HG03095 (cell line): Measurements from ENCODE around the gene C1orf174.

Source experiments
- ATAC-seq: cut with Tn5 transposase; IDR thresholded peaks from one replicate; pipeline ENCODE4 v1.9.1; 2021; ENCODE audit warnings: moderate library complexity; ENCODE audit not compliant: unreplicated experiment

Gene C1orf174

DNA sequence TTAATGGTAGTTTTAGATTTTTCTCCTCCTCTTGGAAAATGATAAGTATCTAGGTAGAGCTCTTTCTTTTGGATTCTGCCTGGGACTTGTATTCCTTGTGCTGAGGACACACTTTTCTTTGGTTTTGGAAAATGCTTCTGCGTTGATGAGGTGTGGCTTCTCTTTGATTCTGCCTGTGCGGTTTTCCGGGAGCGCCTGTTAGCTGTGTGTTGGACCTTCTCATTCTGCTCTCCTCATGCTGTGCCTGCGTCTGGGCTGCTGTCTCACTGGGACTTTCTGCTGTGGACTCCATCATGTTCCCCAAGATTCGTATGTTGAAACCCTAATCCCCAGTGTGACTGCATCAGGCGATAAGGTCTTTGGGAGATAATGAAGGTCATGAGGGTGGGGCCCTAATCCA, 21.0 kb downstream of the C1orf174 start:
- no peak for ATAC-seq

DNA sequence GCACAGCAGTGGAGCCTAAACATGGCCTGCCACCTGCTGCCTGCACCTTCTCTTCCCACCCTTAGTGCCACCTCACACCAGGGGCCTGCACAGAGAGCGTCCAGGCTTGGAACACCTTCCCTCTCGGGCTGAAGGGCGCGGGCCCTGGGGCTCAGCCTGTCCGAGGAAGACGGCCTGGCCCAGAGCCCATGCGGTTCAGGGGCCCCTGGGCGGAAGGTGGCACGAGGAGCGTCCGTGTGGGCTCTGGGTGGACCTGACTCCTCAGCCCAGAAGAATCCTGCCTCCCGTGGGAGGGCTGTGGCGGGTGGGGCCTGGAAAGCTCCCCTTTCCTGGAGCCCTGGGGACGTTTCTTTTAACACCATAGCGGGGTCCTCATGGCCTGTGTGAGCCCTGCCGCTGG, 23.4 kb downstream of the C1orf174 start:
- ATAC-seq, result no peak

DNA sequence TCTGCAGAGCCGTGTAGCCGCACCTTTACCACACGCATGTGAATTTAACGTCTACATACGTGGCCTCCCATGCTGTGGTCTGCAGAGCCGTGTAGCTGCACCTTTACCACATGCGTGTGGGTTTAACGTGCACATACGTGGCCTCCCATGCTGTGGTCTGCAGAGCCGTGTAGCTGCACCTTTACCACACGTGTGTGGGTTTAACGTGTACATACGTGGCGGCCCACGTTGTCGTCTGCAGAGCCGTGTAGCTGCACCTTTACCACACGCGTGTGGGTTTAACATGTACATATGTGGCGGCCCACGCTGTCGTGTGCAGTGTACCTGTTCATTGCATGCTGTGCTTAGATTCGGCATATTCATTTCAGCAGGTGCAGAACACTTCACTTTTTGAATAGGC, 25.3 kb downstream of the C1orf174 start:
- ATAC-seq, result no peak

DNA sequence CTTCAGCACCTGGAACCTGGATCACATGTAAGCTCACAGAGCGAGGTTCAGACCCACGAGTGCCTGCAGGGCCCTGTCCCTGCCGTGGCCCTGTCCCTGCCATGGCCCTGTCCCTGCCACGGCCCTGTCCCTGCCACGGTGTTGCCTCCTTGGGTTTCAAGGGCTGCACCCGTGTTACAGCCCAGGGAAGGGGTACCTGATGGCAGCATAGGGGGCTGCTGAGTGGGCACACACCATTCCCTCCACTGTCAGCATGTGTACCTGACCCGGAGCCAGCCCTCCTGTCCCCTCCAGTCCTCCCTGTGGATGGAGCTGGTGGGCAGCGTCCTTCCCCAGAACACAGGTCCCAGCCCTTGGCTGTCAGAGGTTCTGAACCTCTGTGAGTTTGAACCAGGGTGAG, 27.5 kb downstream of the C1orf174 start:
- no peak for ATAC-seq

DNA sequence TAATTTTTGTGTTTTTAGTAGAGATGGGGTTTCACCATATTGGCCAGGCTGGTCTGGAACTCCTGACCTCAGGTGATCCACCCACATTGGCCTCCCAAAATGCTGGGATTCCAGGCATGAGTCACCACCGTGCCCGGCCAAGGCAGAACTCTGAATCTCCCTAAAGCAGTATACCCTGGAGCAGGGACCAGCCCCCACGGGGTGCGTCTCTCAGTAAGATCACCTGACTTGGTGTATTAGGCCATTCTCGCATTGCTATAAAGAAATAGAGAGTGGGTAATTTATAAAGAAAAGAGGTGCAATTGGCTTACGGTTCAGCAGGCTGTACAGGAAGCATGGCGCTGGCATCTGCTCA, 28.6 kb downstream of the C1orf174 start:
- no peak for ATAC-seq

DNA sequence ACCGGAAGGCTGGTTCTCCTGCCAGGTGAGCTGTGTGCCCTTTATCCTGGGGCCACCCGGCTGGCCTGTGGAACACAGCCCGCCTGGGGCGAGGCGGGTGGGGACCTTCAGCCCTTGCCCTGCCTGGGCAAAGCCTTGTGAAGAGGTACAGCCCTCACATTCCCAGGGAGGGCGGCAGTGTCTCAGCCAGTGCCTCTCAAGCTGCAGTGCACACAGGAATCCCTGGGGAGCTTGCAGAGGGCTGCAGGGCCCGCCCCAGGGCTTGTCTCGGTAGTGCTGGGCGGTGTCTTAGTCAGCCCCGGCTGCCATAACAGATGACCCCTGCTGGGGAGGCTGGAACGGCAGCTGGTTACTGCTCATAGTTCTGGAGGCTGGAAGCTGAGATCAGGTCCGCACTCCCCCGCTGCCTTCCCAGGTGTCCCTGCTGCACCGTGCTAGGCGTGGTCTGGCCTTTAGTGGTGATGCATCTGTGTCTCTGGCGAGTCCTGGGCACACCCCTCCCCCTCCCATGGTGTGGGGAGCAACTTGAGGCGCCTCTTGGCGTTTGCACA, 30.2 kb downstream of the C1orf174 start:
- no peak for ATAC-seq

DNA sequence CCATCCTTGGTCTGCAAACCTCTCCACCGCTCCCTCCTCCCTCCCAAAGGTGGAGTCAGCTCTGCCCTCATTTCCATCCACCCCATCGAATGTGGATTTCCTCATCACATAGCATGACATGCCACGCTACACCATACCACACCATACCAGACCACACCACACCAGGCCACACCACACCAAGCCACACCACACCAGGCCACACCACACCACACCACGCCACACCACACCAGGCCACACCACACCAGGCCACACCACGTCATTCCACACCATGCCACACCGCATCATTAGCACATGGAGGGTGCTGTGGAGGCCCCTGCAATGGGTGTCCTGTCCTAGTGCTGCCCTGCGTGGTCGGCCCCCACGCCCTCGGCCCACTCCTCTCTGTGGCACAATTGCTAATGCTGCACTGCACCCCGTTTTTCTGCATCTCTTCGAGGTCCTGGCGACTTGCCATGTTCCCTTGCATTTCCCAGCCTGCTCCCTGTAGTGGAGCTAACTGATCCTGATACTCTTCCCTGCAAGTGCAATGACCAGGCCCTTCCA, 31.5 kb downstream of the C1orf174 start:
- ATAC-seq, result no peak

DNA sequence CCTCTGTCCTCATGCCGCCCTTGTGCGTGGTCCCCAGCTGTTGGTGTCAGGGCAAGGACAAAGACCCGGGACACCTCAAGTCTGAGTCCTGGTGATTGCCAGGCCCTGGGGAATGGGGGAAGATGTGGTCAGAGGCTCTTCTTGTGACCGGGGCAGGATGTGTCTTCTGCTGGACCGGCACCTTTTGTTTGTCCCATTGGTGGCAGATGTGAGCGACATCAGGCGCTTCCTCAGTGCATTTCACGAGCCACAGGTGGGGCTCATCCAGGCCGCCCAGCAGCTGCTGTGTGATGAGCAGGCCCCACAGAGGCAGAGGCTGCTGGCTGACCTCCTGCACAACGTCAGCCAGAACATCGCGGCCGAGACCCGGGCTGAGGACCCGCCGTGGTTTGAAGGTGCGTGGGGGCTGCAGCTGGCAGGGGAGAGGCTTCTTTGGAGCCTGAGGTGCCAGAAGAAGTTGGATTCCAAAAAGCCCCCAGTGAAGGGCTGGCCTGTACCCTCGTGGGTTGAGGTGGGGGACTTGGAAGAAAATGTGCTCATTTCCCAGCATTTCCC, 34.4 kb downstream of the C1orf174 start:
- ATAC-seq, result no peak

DNA sequence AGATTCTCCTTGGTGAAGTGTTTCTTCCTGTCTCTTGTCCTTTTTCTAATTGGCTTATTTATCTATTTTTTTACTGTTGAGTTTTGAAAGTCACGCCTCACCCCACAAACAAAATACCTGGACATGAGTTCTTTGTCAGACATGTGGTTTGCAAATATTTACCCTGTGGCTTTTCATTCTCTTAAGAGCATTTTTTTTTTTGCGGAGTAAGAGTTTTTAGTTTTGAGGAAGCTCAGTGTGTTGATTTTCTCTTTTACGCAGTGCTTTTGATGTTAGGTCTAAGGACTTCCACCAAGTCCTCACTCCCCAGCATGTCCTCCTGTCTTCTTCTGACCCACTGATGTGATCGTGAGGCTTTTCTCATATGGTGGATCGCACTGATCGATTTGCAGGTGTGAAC, 35.2 kb downstream of the C1orf174 start:
- no peak for ATAC-seq

DNA sequence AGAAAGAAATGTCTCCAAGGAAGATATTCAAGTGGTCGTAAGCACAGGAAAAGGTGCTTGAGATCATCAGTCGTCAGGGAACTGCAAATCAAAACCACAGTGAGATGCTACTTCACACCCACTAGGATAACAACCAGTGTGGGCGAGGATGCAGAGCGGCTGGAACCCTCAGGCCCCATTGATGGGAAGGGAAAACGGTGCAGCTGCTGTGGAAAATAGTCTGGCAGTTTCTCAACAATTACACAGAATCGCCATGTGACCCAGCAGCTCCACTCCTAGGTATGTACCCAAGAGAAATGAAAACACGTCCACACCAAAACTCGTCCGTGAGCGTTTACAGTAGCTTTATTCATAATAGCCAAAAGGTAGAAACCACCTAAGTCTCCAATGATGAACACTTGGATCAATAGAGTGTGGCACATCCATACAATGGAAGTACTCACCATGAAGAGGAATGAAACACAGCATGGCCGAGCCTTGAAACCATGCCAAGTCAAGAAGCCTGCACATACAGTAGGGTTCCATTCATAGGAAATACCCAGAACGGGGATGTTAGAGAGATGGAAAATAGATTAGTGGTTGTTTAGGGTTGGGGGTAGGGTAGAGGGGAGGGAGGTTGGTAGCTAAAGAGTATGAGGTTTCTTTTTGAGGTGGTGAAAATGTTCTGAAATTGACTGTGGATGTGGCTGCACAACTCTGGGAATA, 36.7 kb downstream of the C1orf174 start:
- ATAC-seq, result no peak

DNA sequence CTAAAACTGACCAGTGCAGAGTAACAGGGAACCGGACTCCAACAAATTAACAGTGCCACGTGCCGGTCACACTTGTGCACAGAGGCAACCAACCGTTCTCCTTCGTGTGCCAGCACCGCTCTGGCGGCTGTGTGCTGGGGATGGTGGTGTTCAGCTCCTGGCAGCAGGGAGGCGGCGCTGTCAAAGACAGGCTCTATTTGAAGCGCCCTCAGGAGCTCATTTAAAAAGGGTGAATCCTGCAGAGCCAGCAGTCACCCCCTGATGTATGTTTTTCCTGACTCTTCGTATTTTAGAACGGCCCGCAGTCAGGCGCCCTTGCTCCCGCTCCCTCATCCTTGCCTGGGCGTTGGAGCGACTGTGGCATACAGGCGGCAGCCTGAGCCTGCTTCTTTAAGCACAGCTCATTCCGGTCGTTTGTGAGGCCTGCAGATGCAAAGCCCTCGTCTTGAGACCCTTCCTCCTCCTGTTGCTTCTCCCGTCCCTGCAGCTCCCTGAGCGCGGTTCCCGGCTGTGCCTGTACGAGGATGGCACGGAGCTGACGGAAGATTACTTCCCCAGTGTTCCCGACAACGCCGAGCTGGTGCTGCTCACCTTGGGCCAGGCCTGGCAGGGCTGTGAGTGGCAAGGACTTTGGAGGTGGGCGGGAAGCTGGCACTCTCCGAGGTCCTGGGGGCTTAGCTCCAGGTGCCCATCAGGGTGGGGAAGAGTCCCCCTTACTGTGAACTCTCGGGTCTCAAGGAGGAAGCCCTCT, 41.7 kb downstream of the C1orf174 start:
- no peak for ATAC-seq

DNA sequence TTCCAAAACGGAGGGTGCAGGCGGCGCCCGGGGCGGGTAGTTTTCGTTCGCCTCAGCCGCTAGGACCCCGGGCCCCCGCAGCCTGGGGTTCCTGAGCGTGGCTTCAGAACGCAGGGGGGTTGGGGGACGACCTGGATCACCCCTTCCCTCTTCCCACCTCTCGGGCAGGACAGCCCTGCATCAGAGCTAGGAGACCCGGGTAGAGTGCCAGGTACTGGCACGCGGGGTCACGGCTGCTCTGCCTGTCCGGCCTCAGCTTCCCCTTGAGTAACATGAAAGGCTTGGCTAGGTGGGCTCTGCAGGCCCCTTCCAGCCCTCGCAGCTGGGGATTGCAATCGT, 42.3 kb downstream of the C1orf174 start:
- ATAC-seq, result no peak

DNA sequence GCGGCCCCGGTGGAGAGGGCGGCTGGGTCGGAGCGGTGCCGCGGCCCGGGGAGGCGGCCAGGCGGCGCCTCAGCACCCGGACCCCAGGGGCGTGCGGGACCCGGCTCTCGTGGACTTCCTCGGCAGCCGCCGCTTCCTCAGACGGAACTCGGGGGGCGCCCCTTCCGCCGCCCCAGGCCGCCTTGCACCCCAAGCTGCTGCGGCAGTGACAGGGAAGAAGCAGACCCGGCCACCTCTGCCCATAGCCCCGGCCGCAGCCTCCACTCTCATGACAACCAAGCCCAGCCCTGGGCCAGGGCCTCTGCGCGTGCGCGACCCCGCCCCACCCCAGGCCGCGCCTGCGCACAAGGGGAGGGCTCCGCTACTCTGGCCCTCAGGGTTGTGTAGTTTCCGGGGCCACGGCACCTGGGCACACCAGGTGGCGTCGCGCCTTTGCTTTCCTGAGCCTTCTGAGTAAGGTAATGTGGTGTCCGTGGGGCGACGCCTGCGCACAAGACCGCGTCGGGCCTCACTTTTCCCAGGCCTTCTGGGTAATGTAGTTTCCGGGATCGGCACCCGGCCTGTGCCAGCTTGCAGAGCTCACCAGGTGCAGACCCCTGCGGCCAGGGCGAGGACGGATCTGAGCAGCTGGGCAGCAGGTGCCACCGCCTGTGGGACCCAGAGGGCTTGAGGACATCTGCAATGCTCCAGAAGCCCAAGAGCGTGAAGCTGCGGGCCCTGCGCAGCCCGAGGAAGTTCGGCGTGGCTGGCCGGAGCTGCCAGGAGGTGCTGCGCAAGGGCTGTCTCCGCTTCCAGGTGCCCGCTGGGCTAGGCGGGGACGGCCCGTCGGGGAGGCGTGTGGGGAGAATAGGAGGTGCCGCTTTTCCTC, 42.9 kb downstream of the C1orf174 start, which contains the start of the genes CEP104 and DFFB:
CEP104 (minus strand) TSS at position 289 of the 868 bp plus-strand sequence. CDS start 4,804 bp downstream, outside the sequence.
DFFB (plus strand) TSS at position 554 of the 868 bp plus-strand sequence; CDS start at position 682, 128 bp downstream.
- peak; percentile 91 for ATAC-seq

DNA sequence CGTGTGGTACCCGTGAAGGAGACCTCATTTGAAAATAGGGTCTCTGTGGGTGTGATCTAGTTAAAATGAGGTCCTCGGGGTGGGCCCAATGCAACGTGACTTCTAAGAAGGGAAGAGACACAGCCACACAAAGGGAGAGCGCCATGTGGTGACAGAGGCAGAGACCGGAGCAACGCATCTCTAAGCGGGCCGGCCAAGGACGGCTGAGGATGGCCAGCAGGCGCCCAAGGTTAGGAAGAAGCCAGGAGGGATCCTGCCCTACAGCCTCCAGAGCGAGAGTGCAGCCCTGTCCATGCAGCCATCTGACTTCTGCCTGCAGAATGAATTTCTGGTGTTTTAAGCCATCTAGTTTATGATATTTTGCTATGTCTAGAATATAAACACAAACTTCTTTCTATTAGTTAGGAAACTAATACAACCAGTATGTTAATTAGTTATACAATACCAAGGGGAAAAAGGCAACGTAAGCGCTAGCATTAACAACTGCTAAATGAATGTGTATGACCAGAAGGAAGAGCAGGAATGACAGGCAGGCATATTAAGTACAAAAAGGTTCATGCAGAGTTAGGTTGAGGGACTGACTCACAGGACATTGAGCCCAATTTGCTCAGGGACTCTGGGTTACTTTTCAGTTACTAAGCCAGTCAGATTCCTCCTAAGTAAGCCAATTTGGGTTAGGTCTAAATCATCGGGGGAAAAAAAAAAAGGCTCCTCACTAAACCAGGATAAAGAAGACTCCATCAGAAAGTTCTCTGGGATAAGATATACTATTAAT, 47.2 kb downstream of the C1orf174 start:
- ATAC-seq, result no peak

DNA sequence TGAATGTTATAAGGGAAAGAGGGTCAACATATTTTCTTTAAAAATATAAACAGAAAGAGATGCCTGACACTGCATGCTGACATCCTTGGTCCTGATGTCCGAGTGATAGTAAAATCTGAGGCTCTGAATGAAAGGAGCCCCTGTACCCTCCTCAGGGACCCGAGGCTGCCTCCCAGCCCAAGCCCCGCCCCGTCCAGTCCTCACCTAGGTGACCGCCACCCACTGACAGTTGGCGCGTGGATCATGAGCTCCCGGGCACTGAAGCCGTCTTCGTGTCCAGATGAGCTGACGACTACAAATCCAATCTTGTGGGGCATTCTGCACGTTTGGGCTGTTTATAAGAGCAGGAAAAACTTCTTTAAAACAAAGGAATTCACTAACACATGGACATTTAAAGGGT, 48.0 kb downstream of the C1orf174 start:
- ATAC-seq, result no peak

DNA sequence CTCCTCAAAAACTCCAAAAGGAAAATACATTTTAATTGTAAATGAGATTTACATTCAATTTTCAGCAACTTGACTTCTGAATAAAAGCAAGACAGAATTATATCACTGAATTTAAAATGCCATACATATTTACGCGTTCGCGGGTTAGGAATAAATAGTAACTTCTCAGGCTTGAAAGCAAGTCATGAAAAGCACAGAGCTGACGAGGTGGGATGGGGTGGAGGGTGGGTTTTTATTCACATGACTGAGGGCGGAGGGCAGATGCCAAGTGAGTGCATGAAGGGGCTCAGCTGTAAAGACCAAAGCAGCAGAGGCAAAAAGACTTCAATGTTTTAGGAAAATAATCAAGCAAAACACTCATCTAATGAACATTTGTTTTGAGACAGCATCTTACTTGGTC, 48.8 kb downstream of the C1orf174 start:
- no peak for ATAC-seq

DNA sequence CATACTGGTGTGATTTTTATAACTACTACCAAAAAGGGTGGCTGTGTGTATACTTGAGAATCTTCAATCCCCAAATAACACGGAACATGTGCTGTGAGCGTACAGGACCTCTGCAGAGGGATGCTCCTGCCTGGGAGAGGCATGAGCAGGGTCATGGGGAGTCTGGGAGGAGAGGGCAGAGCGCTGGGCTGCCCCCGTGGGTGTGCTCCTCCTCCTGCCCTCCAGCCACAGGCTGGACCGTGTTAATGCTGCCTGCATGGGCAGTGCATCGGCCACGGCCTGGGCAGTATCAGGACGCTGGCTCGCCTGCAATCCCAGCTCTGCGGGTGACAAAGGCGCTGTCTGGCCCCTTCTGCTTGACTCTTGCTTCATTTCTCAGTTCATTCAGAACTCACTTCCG, 49.2 kb downstream of the C1orf174 start:
- ATAC-seq, result no peak

DNA sequence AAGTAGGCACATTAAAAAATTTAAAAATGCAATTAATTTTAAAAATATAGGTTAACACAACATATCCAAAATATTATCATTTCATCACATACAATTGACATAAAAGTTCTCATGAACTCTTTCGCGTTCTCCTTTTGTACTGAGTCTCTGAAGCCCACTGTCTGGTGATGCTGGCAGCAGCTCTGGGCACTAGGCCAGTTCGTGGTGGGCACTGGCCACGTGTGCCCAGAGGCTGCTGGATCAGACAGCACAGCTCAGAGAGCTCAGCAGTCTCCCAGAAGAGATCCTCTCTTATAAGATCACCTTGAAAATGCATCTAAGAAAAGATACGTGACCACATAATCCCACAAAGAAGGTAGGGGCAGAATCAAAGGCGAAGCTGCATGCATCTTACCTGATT, 53.0 kb downstream of the C1orf174 start:
- no peak for ATAC-seq

DNA sequence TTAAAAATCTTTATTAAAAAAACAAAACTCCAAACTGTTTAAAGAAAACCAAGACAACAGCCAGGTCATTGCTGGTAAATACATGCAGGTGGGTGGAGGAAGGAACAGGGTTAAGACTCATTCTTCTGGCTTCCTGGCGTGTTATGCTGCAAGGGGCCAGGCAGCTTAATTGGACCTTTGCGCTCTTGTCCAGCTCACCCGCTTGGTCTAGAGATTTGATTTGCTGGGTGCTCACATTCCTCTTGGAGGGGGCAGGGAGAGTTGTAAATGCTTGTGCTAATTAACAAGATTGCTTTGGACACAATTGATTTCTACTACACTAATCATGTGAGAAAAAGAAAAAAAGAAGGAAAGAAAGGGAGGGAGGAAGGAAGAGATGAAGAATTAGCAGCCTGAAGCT, 53.5 kb downstream of the C1orf174 start:
- no peak for ATAC-seq

DNA sequence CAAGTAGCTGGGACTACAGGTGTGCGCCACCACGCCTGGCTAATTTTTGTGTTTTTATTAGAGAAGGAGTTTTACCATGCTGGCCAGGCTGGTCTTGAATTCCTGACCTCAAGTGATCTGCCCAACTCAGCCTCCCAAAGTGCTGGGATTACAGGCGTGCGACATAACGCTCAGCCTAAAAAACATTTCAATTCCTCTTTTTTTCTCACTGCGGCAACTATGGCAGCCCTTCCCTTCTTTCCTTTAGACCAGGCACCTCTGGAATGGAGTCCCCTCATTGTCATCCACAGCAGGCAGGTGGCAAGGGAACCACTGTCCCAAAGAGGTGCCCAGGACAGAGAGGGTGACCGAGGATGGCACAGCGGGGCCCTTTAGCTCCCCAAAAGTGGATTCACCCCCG, 57.2 kb downstream of the C1orf174 start:
- ATAC-seq, result no peak
